Measurements from ENCODE around the gene MRPS34.
A peak's percentile ranks its signal among the peaks of the same experiment; 100 is the strongest.

MRPS34 gene

DNA sequence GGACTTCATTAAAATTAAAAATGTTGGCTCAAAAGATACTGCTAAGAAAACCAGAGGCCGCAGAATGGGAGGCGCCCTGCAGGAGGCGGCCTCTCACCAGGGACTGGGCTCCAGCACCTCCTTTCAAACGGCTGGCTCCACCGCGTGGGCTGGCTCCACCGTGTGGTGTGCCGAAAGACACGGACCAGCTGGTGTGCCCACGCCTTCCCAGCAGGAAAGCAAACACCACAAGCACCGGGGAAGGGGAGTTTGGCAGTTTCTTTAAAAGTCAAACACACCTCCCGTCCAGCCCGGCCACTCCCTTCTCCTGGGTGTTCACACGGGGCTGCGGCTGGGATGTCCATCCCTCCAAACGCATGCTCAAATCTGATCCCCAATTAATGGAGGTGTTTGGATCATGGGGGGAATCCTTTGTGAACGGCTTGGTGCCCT is 39.8 kb upstream of the MRPS34 start (continued):
- TF ChIP-seq ZNF610 (tag by site-specific recombination; IDR thresholded peaks at IDR 0.05; ENCODE audit: borderline replicate concordance) (no peak), EGR2 (tag by site-specific recombination; IDR thresholded peaks at IDR 0.05; ENCODE audit: low read depth) (peak; percentile 96), REPIN1 (tag by site-specific recombination; IDR thresholded peaks at IDR 0.05; ENCODE audit: low read depth) (no peak), KLF10 (tag by site-specific recombination; IDR thresholded peaks at IDR 0.05) (peak; percentile 31; the same call in 1 of the 2 replicates), ZNF221 (tag by site-specific recombination; IDR thresholded peaks at IDR 0.05; ENCODE audit: borderline replicate concordance) (no peak), WT1 (tag by site-specific recombination; IDR thresholded peaks at IDR 0.05) (peak; percentile 89), ZFHX2 (tag by site-specific recombination; conservative IDR thresholded peaks at IDR 0.05) (peak; percentile 98), SP2 (tag by site-specific recombination; IDR thresholded peaks at IDR 0.05) (peak; percentile 38; the same call in 1 of the 2 replicates), SP3 (tag by site-specific recombination; IDR thresholded peaks at IDR 0.05) (peak; percentile 48; the same call in 1 of the 2 replicates), MZF1 (tag by site-specific recombination; IDR thresholded peaks at IDR 0.05; ENCODE audit: borderline replicate concordance) (peak; percentile 41; the same call in 1 of the 2 replicates), SP7 (tag by site-specific recombination; IDR thresholded peaks at IDR 0.05) (0 out of 2 replicates have a peak, but pooled peaks have one; percentile 44), ZNF426 (tag by site-specific recombination; IDR thresholded peaks at IDR 0.05) (no peak), ZIC2 (tag by site-specific recombination; IDR thresholded peaks at IDR 0.05) (peak; percentile 95), ZNF473 (tag by site-specific recombination; IDR thresholded peaks at IDR 0.05) (no peak), ZNF561 (tag by site-specific recombination; IDR thresholded peaks at IDR 0.05; ENCODE audit: borderline replicate concordance) (peak; percentile 58; the same call in 1 of the 2 replicates), GLIS2 (tag by site-specific recombination; IDR thresholded peaks at IDR 0.05) (peak; percentile 56; the same call in 1 of the 2 replicates), ZNF654 (tag by site-specific recombination; IDR thresholded peaks at IDR 0.05; ENCODE audit: low read depth) (peak; percentile 48)
- TF ChIP-seq, protein P1, sequence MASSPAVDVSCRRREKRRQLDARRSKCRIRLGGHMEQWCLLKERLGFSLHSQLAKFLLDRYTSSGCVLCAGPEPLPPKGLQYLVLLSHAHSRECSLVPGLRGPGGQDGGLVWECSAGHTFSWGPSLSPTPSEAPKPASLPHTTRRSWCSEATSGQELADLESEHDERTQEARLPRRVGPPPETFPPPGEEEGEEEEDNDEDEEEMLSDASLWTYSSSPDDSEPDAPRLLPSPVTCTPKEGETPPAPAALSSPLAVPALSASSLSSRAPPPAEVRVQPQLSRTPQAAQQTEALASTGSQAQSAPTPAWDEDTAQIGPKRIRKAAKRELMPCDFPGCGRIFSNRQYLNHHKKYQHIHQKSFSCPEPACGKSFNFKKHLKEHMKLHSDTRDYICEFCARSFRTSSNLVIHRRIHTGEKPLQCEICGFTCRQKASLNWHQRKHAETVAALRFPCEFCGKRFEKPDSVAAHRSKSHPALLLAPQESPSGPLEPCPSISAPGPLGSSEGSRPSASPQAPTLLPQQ (tag by site-specific recombination; IDR thresholded peaks at IDR 0.05), result peak; percentile 34; the same call in 1 of the 2 replicates
- TF ChIP-seq, protein P2, sequence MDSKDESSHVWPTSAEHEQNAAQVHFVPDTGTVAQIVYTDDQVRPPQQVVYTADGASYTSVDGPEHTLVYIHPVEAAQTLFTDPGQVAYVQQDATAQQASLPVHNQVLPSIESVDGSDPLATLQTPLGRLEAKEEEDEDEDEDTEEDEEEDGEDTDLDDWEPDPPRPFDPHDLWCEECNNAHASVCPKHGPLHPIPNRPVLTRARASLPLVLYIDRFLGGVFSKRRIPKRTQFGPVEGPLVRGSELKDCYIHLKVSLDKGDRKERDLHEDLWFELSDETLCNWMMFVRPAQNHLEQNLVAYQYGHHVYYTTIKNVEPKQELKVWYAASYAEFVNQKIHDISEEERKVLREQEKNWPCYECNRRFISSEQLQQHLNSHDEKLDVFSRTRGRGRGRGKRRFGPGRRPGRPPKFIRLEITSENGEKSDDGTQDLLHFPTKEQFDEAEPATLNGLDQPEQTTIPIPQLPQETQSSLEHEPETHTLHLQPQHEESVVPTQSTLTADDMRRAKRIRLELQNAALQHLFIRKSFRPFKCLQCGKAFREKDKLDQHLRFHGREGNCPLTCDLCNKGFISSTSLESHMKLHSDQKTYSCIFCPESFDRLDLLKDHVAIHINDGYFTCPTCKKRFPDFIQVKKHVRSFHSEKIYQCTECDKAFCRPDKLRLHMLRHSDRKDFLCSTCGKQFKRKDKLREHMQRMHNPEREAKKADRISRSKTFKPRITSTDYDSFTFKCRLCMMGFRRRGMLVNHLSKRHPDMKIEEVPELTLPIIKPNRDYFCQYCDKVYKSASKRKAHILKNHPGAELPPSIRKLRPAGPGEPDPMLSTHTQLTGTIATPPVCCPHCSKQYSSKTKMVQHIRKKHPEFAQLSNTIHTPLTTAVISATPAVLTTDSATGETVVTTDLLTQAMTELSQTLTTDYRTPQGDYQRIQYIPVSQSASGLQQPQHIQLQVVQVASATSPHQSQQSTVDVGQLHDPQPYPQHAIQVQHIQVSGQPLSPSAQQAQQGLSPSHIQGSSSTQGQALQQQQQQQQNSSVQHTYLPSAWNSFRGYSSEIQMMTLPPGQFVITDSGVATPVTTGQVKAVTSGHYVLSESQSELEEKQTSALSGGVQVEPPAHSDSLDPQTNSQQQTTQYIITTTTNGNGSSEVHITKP (tag by site-specific recombination; IDR thresholded peaks at IDR 0.05), result peak; percentile 31; the same call in 1 of the 2 replicates
- TF ChIP-seq, protein P3, sequence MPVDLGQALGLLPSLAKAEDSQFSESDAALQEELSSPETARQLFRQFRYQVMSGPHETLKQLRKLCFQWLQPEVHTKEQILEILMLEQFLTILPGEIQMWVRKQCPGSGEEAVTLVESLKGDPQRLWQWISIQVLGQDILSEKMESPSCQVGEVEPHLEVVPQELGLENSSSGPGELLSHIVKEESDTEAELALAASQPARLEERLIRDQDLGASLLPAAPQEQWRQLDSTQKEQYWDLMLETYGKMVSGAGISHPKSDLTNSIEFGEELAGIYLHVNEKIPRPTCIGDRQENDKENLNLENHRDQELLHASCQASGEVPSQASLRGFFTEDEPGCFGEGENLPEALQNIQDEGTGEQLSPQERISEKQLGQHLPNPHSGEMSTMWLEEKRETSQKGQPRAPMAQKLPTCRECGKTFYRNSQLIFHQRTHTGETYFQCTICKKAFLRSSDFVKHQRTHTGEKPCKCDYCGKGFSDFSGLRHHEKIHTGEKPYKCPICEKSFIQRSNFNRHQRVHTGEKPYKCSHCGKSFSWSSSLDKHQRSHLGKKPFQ (tag by site-specific recombination; IDR thresholded peaks at IDR 0.05), result peak; percentile 43; the same call in 1 of the 2 replicates
- TF ChIP-seq, protein P4, sequence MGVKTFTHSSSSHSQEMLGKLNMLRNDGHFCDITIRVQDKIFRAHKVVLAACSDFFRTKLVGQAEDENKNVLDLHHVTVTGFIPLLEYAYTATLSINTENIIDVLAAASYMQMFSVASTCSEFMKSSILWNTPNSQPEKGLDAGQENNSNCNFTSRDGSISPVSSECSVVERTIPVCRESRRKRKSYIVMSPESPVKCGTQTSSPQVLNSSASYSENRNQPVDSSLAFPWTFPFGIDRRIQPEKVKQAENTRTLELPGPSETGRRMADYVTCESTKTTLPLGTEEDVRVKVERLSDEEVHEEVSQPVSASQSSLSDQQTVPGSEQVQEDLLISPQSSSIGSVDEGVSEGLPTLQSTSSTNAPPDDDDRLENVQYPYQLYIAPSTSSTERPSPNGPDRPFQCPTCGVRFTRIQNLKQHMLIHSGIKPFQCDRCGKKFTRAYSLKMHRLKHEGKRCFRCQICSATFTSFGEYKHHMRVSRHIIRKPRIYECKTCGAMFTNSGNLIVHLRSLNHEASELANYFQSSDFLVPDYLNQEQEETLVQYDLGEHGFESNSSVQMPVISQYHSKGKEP (tag by site-specific recombination; IDR thresholded peaks at IDR 0.05), result 0 out of 2 replicates have a peak, but pooled peaks have one; percentile 0
- TF ChIP-seq, protein P5, sequence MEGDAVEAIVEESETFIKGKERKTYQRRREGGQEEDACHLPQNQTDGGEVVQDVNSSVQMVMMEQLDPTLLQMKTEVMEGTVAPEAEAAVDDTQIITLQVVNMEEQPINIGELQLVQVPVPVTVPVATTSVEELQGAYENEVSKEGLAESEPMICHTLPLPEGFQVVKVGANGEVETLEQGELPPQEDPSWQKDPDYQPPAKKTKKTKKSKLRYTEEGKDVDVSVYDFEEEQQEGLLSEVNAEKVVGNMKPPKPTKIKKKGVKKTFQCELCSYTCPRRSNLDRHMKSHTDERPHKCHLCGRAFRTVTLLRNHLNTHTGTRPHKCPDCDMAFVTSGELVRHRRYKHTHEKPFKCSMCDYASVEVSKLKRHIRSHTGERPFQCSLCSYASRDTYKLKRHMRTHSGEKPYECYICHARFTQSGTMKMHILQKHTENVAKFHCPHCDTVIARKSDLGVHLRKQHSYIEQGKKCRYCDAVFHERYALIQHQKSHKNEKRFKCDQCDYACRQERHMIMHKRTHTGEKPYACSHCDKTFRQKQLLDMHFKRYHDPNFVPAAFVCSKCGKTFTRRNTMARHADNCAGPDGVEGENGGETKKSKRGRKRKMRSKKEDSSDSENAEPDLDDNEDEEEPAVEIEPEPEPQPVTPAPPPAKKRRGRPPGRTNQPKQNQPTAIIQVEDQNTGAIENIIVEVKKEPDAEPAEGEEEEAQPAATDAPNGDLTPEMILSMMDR (tag by site-specific recombination; IDR thresholded peaks at IDR 0.05), result peak; percentile 85
- TF ChIP-seq, protein P6, sequence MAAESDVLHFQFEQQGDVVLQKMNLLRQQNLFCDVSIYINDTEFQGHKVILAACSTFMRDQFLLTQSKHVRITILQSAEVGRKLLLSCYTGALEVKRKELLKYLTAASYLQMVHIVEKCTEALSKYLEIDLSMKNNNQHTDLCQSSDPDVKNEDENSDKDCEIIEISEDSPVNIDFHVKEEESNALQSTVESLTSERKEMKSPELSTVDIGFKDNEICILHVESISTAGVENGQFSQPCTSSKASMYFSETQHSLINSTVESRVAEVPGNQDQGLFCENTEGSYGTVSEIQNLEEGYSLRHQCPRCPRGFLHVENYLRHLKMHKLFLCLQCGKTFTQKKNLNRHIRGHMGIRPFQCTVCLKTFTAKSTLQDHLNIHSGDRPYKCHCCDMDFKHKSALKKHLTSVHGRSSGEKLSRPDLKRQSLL (tag by site-specific recombination; IDR thresholded peaks at IDR 0.05), result peak; percentile 97
- TF ChIP-seq, protein P7, sequence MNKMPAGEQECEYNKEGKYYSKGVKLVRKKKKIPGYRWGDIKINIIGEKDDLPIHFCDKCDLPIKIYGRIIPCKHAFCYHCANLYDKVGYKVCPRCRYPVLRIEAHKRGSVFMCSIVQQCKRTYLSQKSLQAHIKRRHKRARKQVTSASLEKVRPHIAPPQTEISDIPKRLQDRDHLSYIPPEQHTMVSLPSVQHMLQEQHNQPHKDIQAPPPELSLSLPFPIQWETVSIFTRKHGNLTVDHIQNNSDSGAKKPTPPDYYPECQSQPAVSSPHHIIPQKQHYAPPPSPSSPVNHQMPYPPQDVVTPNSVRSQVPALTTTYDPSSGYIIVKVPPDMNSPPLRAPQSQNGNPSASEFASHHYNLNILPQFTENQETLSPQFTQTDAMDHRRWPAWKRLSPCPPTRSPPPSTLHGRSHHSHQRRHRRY (tag by site-specific recombination; IDR thresholded peaks at IDR 0.05), result no peak
- TF ChIP-seq, protein P8, sequence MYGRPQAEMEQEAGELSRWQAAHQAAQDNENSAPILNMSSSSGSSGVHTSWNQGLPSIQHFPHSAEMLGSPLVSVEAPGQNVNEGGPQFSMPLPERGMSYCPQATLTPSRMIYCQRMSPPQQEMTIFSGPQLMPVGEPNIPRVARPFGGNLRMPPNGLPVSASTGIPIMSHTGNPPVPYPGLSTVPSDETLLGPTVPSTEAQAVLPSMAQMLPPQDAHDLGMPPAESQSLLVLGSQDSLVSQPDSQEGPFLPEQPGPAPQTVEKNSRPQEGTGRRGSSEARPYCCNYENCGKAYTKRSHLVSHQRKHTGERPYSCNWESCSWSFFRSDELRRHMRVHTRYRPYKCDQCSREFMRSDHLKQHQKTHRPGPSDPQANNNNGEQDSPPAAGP (tag by site-specific recombination; IDR thresholded peaks at IDR 0.05), result peak; percentile 96
